ENCODE data around the gene ROBO1.

ROBO1 gene

GRCh38 chr3:78830470-78830869, 937.3 kb downstream of the ROBO1 start:
- Histone ChIP-seq H3K27ac (no peak overlapping the region), H3K36me3 (ENCODE audit: insufficient read depth, low read length) (no peaks in the 10 kb centered on the region; the same call in 1 of the 2 replicates), H3K4me3 (no peak overlapping the region), H3K9ac (ENCODE audit: insufficient read length) (no peak overlapping the region), H3K9me3 (ENCODE audit: low read depth, low read length) (no peaks in the 10 kb centered on the region)
- DNase-seq (ENCODE audit: low read depth, low spot score), result no peak
- TF ChIP-seq FOXP2 (optimal IDR thresholded peaks at IDR 0.05; ENCODE audit: control extremely low read depth, extremely low read length, insufficient read depth) (no peak), POLR2AphosphoS5 (IDR thresholded peaks at IDR 0.05; ENCODE audit: borderline replicate concordance, low read depth, low read length) (no peak), EZH2 (IDR thresholded peaks at IDR 0.05) (no peak)

- no peak overlapping the region for H3K4me3 ChIP-seq
- H3K36me3 ChIP-seq (ENCODE audit: insufficient read depth, low read length), result no peaks in the 10 kb centered on the region; the same call in 1 of the 2 replicates
- H3K9me3 ChIP-seq (ENCODE audit: low read depth, low read length), result no peaks in the 10 kb centered on the region
- no peak for DNase-seq (ENCODE audit: low read depth, low spot score)
- H3K9ac ChIP-seq (ENCODE audit: insufficient read length), result no peak overlapping the region
- no peak overlapping the region for H3K27ac ChIP-seq
- TF ChIP-seq EZH2 (IDR thresholded peaks at IDR 0.05) (no peak), POLR2AphosphoS5 (IDR thresholded peaks at IDR 0.05; ENCODE audit: borderline replicate concordance, low read depth, low read length) (no peak), FOXP2 (optimal IDR thresholded peaks at IDR 0.05; ENCODE audit: control extremely low read depth, extremely low read length, insufficient read depth) (no peak)
These were observed 940.2 kb downstream of the ROBO1 start for GRCh38 chr3:78827618-78828017.

- TF ChIP-seq POLR2AphosphoS5 (IDR thresholded peaks at IDR 0.05; ENCODE audit: borderline replicate concordance, low read depth, low read length) (no peak), EZH2 (IDR thresholded peaks at IDR 0.05) (no peak), FOXP2 (optimal IDR thresholded peaks at IDR 0.05; ENCODE audit: control extremely low read depth, extremely low read length, insufficient read depth) (no peak)
These were observed 942.0 kb downstream of the ROBO1 start for GRCh38 chr3:78825858-78826215.

GRCh38 chr3:78825118-78825857, 942.5 kb downstream of the ROBO1 start:
- no peak for TF ChIP-seq FOXP2 (optimal IDR thresholded peaks at IDR 0.05; ENCODE audit: control extremely low read depth, extremely low read length, insufficient read depth)
- TF ChIP-seq POLR2AphosphoS5 (IDR thresholded peaks at IDR 0.05; ENCODE audit: borderline replicate concordance, low read depth, low read length), result no peak
- no peak for TF ChIP-seq EZH2 (IDR thresholded peaks at IDR 0.05)
- no peak for DNase-seq (ENCODE audit: low read depth, low spot score)

More at GRCh38 chr3:78825858-78826215, 942.0 kb downstream of the ROBO1 start:
- Histone ChIP-seq H3K36me3 (ENCODE audit: insufficient read depth, low read length) (no peaks in the 10 kb centered on the region; the same call in 1 of the 2 replicates), H3K4me3 (peak overlapping the region; percentile 9; the same call in 1 of the 2 replicates), H3K9ac (ENCODE audit: insufficient read length) (no peak overlapping the region), H3K27ac (peak overlapping the region; percentile 73; the same call in 1 of the 2 replicates), H3K9me3 (ENCODE audit: low read depth, low read length) (no peaks in the 10 kb centered on the region)
- DNase-seq (ENCODE audit: low read depth, low spot score), result peak; percentile 8

GRCh38 chr3:78823859-78824258, 943.9 kb downstream of the ROBO1 start:
- H3K36me3 ChIP-seq (ENCODE audit: insufficient read depth, low read length), result no peaks in the 10 kb centered on the region; the same call in 1 of the 2 replicates
- TF ChIP-seq POLR2AphosphoS5 (IDR thresholded peaks at IDR 0.05; ENCODE audit: borderline replicate concordance, low read depth, low read length) (no peak), FOXP2 (optimal IDR thresholded peaks at IDR 0.05; ENCODE audit: control extremely low read depth, extremely low read length, insufficient read depth) (no peak), EZH2 (IDR thresholded peaks at IDR 0.05) (no peak)
- H3K4me3 ChIP-seq, result no peak overlapping the region
- no peak for DNase-seq (ENCODE audit: low read depth, low spot score)
- no peak overlapping the region for H3K9ac ChIP-seq (ENCODE audit: insufficient read length)
- H3K9me3 ChIP-seq (ENCODE audit: low read depth, low read length), result no peaks in the 10 kb centered on the region
- H3K27ac ChIP-seq, result no peak overlapping the region

More at GRCh38 chr3:78825118-78825857, 942.5 kb downstream of the ROBO1 start:
- H3K9ac ChIP-seq (ENCODE audit: insufficient read length), result no peak overlapping the region
- no peak overlapping the region for H3K4me3 ChIP-seq
- no peaks in the 10 kb centered on the region for H3K9me3 ChIP-seq (ENCODE audit: low read depth, low read length)
- no peak overlapping the region for H3K27ac ChIP-seq
- no peaks in the 10 kb centered on the region; the same call in 1 of the 2 replicates for H3K36me3 ChIP-seq (ENCODE audit: insufficient read depth, low read length)

GRCh38 chr3:78823434-78823833, 944.4 kb downstream of the ROBO1 start:
- Histone ChIP-seq H3K36me3 (ENCODE audit: insufficient read depth, low read length) (no peaks in the 10 kb centered on the region; the same call in 1 of the 2 replicates), H3K4me3 (no peak overlapping the region), H3K9ac (ENCODE audit: insufficient read length) (no peak overlapping the region), H3K27ac (no peak overlapping the region), H3K9me3 (ENCODE audit: low read depth, low read length) (no peaks in the 10 kb centered on the region)
- TF ChIP-seq FOXP2 (optimal IDR thresholded peaks at IDR 0.05; ENCODE audit: control extremely low read depth, extremely low read length, insufficient read depth) (no peak), POLR2AphosphoS5 (IDR thresholded peaks at IDR 0.05; ENCODE audit: borderline replicate concordance, low read depth, low read length) (no peak), EZH2 (IDR thresholded peaks at IDR 0.05) (no peak)
- DNase-seq (ENCODE audit: low read depth, low spot score), result no peak

- no peak overlapping the region for H3K9ac ChIP-seq (ENCODE audit: insufficient read length)
- H3K27ac ChIP-seq, result no peak overlapping the region
- no peak overlapping the region for H3K4me3 ChIP-seq
- no peaks in the 10 kb centered on the region; the same call in 1 of the 2 replicates for H3K36me3 ChIP-seq (ENCODE audit: insufficient read depth, low read length)
- TF ChIP-seq FOXP2 (optimal IDR thresholded peaks at IDR 0.05; ENCODE audit: control extremely low read depth, extremely low read length, insufficient read depth) (no peak), POLR2AphosphoS5 (IDR thresholded peaks at IDR 0.05; ENCODE audit: borderline replicate concordance, low read depth, low read length) (no peak), EZH2 (IDR thresholded peaks at IDR 0.05) (no peak)
- DNase-seq (ENCODE audit: low read depth, low spot score), result no peak
- H3K9me3 ChIP-seq (ENCODE audit: low read depth, low read length), result no peaks in the 10 kb centered on the region
These were observed 945.1 kb downstream of the ROBO1 start for GRCh38 chr3:78822726-78823125.

GRCh38 chr3:78820542-78820941, 947.3 kb downstream of the ROBO1 start:
- DNase-seq (ENCODE audit: low read depth, low spot score), result no peak
- Histone ChIP-seq H3K9ac (ENCODE audit: insufficient read length) (no peak overlapping the region), H3K9me3 (ENCODE audit: low read depth, low read length) (no peaks in the 10 kb centered on the region), H3K36me3 (ENCODE audit: insufficient read depth, low read length) (no peaks in the 10 kb centered on the region), H3K4me3 (no peak overlapping the region), H3K27ac (no peak overlapping the region)
- TF ChIP-seq EZH2 (IDR thresholded peaks at IDR 0.05) (no peak), FOXP2 (optimal IDR thresholded peaks at IDR 0.05; ENCODE audit: control extremely low read depth, extremely low read length, insufficient read depth) (no peak), POLR2AphosphoS5 (IDR thresholded peaks at IDR 0.05; ENCODE audit: borderline replicate concordance, low read depth, low read length) (no peak)

Measured in SK-N-MC (cell line).